Endothelial cell (in vitro differentiated cells): ENCODE data around the gene RUNDC1. TPM values are rescaled to one million over a fixed set of nuclear protein-coding genes. Genes with fewer than 3 reads are reported as not detected.

Experiments used
- DNase-seq: peaks from one replicate; pipeline ENCODE4 v3.0.0; 2021; ENCODE audit warnings: low spot score
- H3K27ac Mint-ChIP-seq: one replicate; pipeline ENCODE4 v1.8.0; 2021; ENCODE audit warnings: mixed read lengths, inconsistent platforms; ENCODE audit not compliant: unreplicated experiment
- H3K27me3 Mint-ChIP-seq: one replicate; pipeline ENCODE4 v1.8.0; 2021; ENCODE audit warnings: mild to moderate bottlenecking, moderate library complexity, mixed read lengths, inconsistent platforms; ENCODE audit not compliant: unreplicated experiment
- H3K36me3 Mint-ChIP-seq: one replicate; pipeline ENCODE4 v1.8.0; 2021; ENCODE audit warnings: mild to moderate bottlenecking, low read depth, mixed read lengths, inconsistent platforms; ENCODE audit not compliant: unreplicated experiment
- H3K4me1 Mint-ChIP-seq: one replicate; pipeline ENCODE4 v1.8.0; 2021; ENCODE audit warnings: mild to moderate bottlenecking, mixed read lengths, inconsistent platforms; ENCODE audit not compliant: unreplicated experiment
- H3K4me3 Mint-ChIP-seq: one replicate; pipeline ENCODE4 v1.8.0; 2021; ENCODE audit warnings: mild to moderate bottlenecking, mixed read lengths, inconsistent platforms; ENCODE audit not compliant: unreplicated experiment
- H3K9me3 Mint-ChIP-seq: one replicate; pipeline ENCODE4 v1.8.0; 2021; ENCODE audit warnings: mixed read lengths, inconsistent platforms; ENCODE audit not compliant: unreplicated experiment
- CTCF ChIP-seq: fragments of 200-600 bp; sonication (generic); IDR thresholded peaks from one replicate; pipeline ENCODE4 v1.5.0; 2021; ENCODE audit warnings: antibody characterized with exemption; ENCODE audit not compliant: unreplicated experiment
- total RNA-seq: library from RNA; stranded (reverse); fragmentation: NEBNext Ultra II Directional; extraction: Animal tissue kit (Norgen Biotek cat#: 25700); gene quantifications from one replicate; pipeline ENCODE4 v1.2.1, GENCODE V29; 2021; ENCODE audit not compliant: unreplicated experiment

The RUNDC1 gene
- total RNA-seq, 1 donor from 2014 or later, result 12.2 TPM

- Mint-ChIP-seq H3K27ac (peak overlapping the region; percentile 51), H3K4me3 (no peak overlapping the region)
- no peak for TF ChIP-seq CTCF
Observed at GRCh38 chr17:43013296-43013695, 32.9 kb downstream of the RUNDC1 start.

GRCh38 chr17:43014020-43014648 is 33.8 kb downstream of the RUNDC1 start:
- no peak for DNase-seq
- peaks cover 16% of the 10 kb centered on the region for H3K27me3 Mint-ChIP-seq
- H3K36me3 Mint-ChIP-seq, result peaks cover 28% of the 10 kb centered on the region
- H3K4me1 Mint-ChIP-seq, result peaks cover 37% of the 10 kb centered on the region
- H3K27ac Mint-ChIP-seq, result no peak overlapping the region
- no peaks in the 10 kb centered on the region for H3K9me3 Mint-ChIP-seq
- no peak overlapping the region for H3K4me3 Mint-ChIP-seq
- no peak for TF ChIP-seq CTCF

More at GRCh38 chr17:43013296-43013695, 32.9 kb downstream of the RUNDC1 start:
- Mint-ChIP-seq H3K27me3 (peaks cover 16% of the 10 kb centered on the region), H3K4me1 (peaks cover 29% of the 10 kb centered on the region), H3K9me3 (no peaks in the 10 kb centered on the region), H3K36me3 (peaks cover 21% of the 10 kb centered on the region)
- DNase-seq, result no peak

GRCh38 chr17:43014649-43015542 is 34.5 kb downstream of the RUNDC1 start:
- TF ChIP-seq CTCF, result no peak
- H3K4me1 Mint-ChIP-seq, result peaks cover 44% of the 10 kb centered on the region

GRCh38 chr17:43015579-43015978 is 35.2 kb downstream of the RUNDC1 start:
- Mint-ChIP-seq H3K36me3 (peaks cover 28% of the 10 kb centered on the region), H3K4me3 (peak overlapping the region; percentile 37), H3K27me3 (peaks cover 21% of the 10 kb centered on the region), H3K27ac (no peak overlapping the region), H3K4me1 (peaks cover 51% of the 10 kb centered on the region), H3K9me3 (no peaks in the 10 kb centered on the region)
- no peak for TF ChIP-seq CTCF
- no peak for DNase-seq

More at GRCh38 chr17:43014649-43015542, 34.5 kb downstream of the RUNDC1 start:
- DNase-seq, result no peak
- peak overlapping the region; percentile 26 for H3K27ac Mint-ChIP-seq
- H3K9me3 Mint-ChIP-seq, result no peaks in the 10 kb centered on the region
- peaks cover 28% of the 10 kb centered on the region for H3K36me3 Mint-ChIP-seq
- peak overlapping the region; percentile 38 for H3K4me3 Mint-ChIP-seq
- peaks cover 19% of the 10 kb centered on the region for H3K27me3 Mint-ChIP-seq

GRCh38 chr17:43016216-43016615 is 35.9 kb downstream of the RUNDC1 start:
- no peak for TF ChIP-seq CTCF
- Mint-ChIP-seq H3K4me3 (peak overlapping the region; percentile 77), H3K9me3 (no peaks in the 10 kb centered on the region), H3K27ac (no peak overlapping the region), H3K36me3 (peaks cover 28% of the 10 kb centered on the region), H3K4me1 (peaks cover 51% of the 10 kb centered on the region), H3K27me3 (peaks cover 21% of the 10 kb centered on the region)
- DNase-seq, result no peak
